CD4-positive, alpha-beta T cell (primary cell): ENCODE measurements around the gene RAB1B. TPM values are rescaled to one million over a fixed set of nuclear protein-coding genes. Genes with fewer than 3 reads are reported as not detected.

Experiments used
- ATAC-seq: fragments of 200-7000 bp; cut with Tn5 transposase; one replicate; pipeline ENCODE4 v1.10.0; 2022; ENCODE audit warnings: mild to moderate bottlenecking; ENCODE audit not compliant: poor library complexity
- CTCF ChIA-PET: fragments of 350-600 bp; sonication (Branson Sonifier 250); formaldehyde crosslinking; loops from one replicate; lab custom pipeline; 2021; ENCODE audit warnings: antibody characterized with exemption, inconsistent platforms; lab: Charles Lee
- POLR2A ChIA-PET: fragments of 350-600 bp; sonication (Branson Sonifier 250); formaldehyde crosslinking; loops from one replicate; lab custom pipeline; 2021; ENCODE audit warnings: antibody characterized with exemption, inconsistent platforms; lab: Charles Lee
- DNase-seq, 14 experiments: peaks; one replicate each; pipeline ENCODE4 v3.0.0-alpha.2; 2013 to 2020; ENCODE audit warnings: mixed read lengths in 2 of 14
- H3K27ac ChIP-seq, 2 donors: one replicate each; pipeline versions ENCODE4 v1.5.1 to v1.7.0; 2013; ENCODE audit warnings: low read length in 2 of 2, low read depth in 1 of 2, mild to moderate bottlenecking in 1 of 2
- H3K27me3 ChIP-seq, 2 experiments: 1 replicate in 1 of 2; 2 replicates in 1 of 2; pipeline versions ENCODE4 v1.6.1 to v1.7.0; 2013; ENCODE audit warnings: low read length in 2 of 2, control low read depth in 1 of 2, mild to moderate bottlenecking in 1 of 2, moderate library complexity in 1 of 2; ENCODE audit not compliant: insufficient read depth in 2 of 2, control insufficient read depth in 1 of 2
- H3K36me3 ChIP-seq: one replicate; pipeline ENCODE4 v1.6.1; 2013; ENCODE audit warnings: low read length, control low read depth; ENCODE audit not compliant: insufficient read depth
- H3K4me1 ChIP-seq: one replicate; pipeline ENCODE4 v1.6.1; 2013; ENCODE audit warnings: low read length, control low read depth; ENCODE audit not compliant: insufficient read depth
- H3K4me3 ChIP-seq: one replicate; pipeline ENCODE4 v1.5.1; 2013; ENCODE audit warnings: mild to moderate bottlenecking, low read length, moderate library complexity
- H3K9me3 ChIP-seq, 2 experiments: 1 replicate in 1 of 2; 2 replicates in 1 of 2; pipeline versions ENCODE4 v1.6.1 to v1.7.0; 2013; ENCODE audit warnings: low read length in 2 of 2, mild to moderate bottlenecking in 2 of 2, control low read depth in 1 of 2, moderate library complexity in 1 of 2; ENCODE audit not compliant: control insufficient read depth in 1 of 2, insufficient read depth in 1 of 2
- H3K27ac Mint-ChIP-seq: one replicate; pipeline ENCODE4 v1.8.0; 2020; ENCODE audit warnings: mixed read lengths
- H3K27me3 Mint-ChIP-seq: one replicate; pipeline ENCODE4 v1.8.0; 2021; ENCODE audit warnings: mixed read lengths
- H3K36me3 Mint-ChIP-seq: one replicate; pipeline ENCODE4 v1.8.0; 2021; ENCODE audit warnings: low read depth, mixed read lengths
- H3K4me1 Mint-ChIP-seq: one replicate; pipeline ENCODE4 v1.8.0; 2021; ENCODE audit warnings: low read depth, mixed read lengths
- H3K4me3 Mint-ChIP-seq: one replicate; pipeline ENCODE4 v1.8.0; 2020; ENCODE audit warnings: mild to moderate bottlenecking, mixed read lengths
- H3K9me3 Mint-ChIP-seq: one replicate; pipeline ENCODE4 v1.8.0; 2020; ENCODE audit warnings: mixed read lengths
- intact Hi-C, 2 experiments: fragments of 100-400 bp; cut with DNase I in 1 of 2; cut with micrococcal nuclease in 1 of 2; formaldehyde crosslinking; loops; one replicate each; pipeline versions ENCODE4 v1.15.1 to v1.9.0; 2023 to 2025; cut with DNase I, micrococcal nuclease
- total RNA-seq, 174 experiments: library from RNA in 2 of 174; stranded (reverse) in 2 of 174; gene quantifications; one replicate each; pipeline ENCODE4 v1.2.3 and lab custom pipeline; 2021 to 2026
- TF ChIP-seq, protein P1 (sequence below): fragments of 200-600 bp; IDR thresholded peaks from one replicate; pipeline ENCODE4 v1.8.0; 2022; ENCODE audit warnings: antibody characterized with exemption, mild to moderate bottlenecking

The RAB1B gene
- total RNA-seq, 2 experiments from 2014 or later, result 27.4 to 29.4 TPM

DNA sequence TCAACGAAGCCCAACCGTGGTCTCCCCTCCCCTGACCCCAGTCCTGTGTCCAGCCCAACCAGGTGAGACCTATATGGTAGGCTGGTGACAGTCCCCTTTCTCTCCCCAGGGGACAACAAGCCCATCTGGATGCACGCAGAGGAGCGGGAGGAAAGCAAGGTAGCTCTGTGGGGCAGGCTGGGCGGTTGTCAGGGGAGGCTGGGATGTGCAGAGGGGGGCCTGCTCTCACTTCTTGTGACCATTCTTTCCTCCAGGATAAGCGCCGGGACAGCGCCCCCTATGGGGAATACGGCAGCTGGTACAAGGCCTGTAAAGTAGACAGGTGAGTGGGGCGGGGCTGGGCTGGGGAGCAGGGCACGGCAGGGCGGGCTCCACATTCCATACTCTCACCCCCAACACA is 3.5 kb upstream of the RAB1B start:
- Mint-ChIP-seq H3K9me3 (no peaks in the 10 kb centered on the region), H3K4me3 (peak overlapping the region; percentile 62), H3K36me3 (peaks cover 50% of the 10 kb centered on the region), H3K27me3 (no peaks in the 10 kb centered on the region), H3K4me1 (peaks cover 30% of the 10 kb centered on the region), H3K27ac (no peak overlapping the region)
- ChIA-PET CTCF (interaction anchor here (0.7 to 5.6 kb wide), 3 partner anchors 17 to 43 kb away, joined by 3 to 36 read pairs (median 4); no protein-coding TSS in a partner anchor), POLR2A (no interaction called here)
- Histone ChIP-seq H3K36me3 (peaks cover 47% of the 10 kb centered on the region), H3K4me1 (peaks cover 28% of the 10 kb centered on the region), H3K27me3 (no peaks in the 10 kb centered on the region), H3K4me3 (no peak overlapping the region), H3K27ac (no peak overlapping the region), H3K9me3 (no peaks in the 10 kb centered on the region)
- intact Hi-C loops, result loop anchor here in 1 of 2 experiments (5.0 to 10.0 kb wide), 2 partner anchors 213 to 550 kb away; partner anchors contain the start of genes KAT5 and SF3B2
- no peak for ATAC-seq
- DNase-seq, result peak in 4 of 14 experiments; percentile 31 to 69 (median 52)
- TF ChIP-seq, protein P1, sequence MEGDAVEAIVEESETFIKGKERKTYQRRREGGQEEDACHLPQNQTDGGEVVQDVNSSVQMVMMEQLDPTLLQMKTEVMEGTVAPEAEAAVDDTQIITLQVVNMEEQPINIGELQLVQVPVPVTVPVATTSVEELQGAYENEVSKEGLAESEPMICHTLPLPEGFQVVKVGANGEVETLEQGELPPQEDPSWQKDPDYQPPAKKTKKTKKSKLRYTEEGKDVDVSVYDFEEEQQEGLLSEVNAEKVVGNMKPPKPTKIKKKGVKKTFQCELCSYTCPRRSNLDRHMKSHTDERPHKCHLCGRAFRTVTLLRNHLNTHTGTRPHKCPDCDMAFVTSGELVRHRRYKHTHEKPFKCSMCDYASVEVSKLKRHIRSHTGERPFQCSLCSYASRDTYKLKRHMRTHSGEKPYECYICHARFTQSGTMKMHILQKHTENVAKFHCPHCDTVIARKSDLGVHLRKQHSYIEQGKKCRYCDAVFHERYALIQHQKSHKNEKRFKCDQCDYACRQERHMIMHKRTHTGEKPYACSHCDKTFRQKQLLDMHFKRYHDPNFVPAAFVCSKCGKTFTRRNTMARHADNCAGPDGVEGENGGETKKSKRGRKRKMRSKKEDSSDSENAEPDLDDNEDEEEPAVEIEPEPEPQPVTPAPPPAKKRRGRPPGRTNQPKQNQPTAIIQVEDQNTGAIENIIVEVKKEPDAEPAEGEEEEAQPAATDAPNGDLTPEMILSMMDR, result no peak

DNA sequence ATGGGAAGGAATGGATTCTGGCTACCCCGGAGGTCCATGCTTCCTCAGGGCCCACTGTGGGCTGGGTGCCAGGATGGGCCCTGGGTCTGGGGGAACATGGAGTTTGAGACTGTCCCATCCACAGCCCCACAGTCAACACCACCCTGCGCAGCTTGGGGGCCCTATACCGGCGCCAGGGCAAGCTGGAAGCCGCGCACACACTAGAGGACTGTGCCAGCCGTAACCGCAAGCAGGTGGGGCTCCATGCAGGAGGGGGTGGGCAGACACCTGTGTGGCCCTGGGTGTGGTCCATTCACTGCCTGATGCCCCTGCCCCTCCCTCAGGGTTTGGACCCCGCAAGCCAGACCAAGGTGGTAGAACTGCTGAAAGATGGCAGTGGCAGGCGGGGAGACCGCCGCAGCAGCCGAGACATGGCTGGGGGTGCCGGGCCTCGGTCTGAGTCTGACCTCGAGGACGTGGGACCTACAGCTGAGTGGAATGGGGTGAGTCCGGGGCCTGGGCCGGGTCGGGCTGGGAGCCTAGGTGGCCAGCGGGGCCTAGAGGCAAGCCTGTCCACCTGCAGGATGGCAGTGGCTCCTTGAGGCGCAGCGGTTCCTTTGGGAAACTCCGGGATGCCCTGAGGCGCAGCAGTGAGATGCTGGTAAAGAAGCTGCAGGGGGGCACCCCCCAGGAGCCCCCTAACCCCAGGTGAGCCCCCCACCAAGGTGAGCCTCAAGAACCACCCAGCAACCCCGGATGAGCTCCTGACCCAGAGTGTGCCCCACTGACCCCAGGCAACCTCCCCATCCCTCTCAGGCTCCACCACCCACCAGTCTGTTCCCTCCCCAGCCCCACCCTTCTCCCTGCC is 2.7 kb upstream of the RAB1B start:
- intact Hi-C loops, result loop anchor here in 1 of 2 experiments (5.0 to 10.0 kb wide), 2 partner anchors 213 to 551 kb away; partner anchors contain the start of genes KAT5 and SF3B2
- Histone ChIP-seq H3K27me3 (no peaks in the 10 kb centered on the region), H3K4me3 (no peak overlapping the region), H3K9me3 (no peaks in the 10 kb centered on the region), H3K36me3 (peaks cover 46% of the 10 kb centered on the region), H3K27ac (no peak overlapping the region), H3K4me1 (peaks cover 37% of the 10 kb centered on the region)
- Mint-ChIP-seq H3K36me3 (peaks cover 50% of the 10 kb centered on the region), H3K27me3 (no peaks in the 10 kb centered on the region), H3K4me1 (peaks cover 38% of the 10 kb centered on the region), H3K9me3 (no peaks in the 10 kb centered on the region), H3K27ac (no peak overlapping the region), H3K4me3 (no peak overlapping the region)
- ATAC-seq (no peak), DNase-seq (peak in 1 of 14 experiments; percentile 50)
- TF ChIP-seq, protein P1, result no peak
- ChIA-PET CTCF (interaction anchor here (0.7 to 5.6 kb wide), 3 partner anchors 16 to 44 kb away, joined by 3 to 36 read pairs (median 4); no protein-coding TSS in a partner anchor), POLR2A (no interaction called here)

DNA sequence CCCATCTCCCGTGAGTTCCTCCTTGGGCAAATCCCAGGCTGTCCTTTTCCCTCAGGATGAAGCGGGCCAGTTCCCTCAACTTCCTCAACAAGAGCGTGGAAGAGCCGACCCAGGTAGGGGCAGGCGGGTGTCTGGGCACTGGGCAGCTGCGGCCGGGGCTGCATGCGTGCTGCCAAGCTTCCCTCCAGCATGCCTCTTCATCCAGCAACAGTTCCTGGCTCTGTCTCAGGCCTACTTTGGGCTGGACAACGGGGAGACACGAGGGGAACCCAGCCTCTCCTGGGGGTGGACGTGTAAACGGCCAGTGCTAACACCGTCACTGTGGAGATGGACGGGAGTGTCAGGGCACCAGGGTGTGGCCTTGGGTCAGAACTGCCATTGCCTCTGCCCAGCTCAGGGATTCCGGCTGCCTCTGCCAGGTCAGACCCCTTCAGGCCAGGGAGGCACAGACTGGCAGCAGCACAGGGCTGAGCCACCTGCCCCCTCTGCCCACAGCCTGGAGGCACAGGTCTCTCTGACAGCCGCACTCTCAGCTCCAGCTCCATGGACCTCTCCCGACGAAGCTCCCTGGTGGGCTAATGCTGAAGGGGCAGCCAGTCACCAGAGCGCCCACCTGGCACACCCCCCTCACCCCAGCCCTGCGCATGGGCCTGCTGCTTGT is 1.9 kb upstream of the RAB1B start:
- no peaks in the 10 kb centered on the region for H3K27me3 ChIP-seq
- Mint-ChIP-seq H3K4me3 (peak overlapping the region; percentile 96), H3K27ac (peak overlapping the region; percentile 100), H3K4me1 (peaks cover 41% of the 10 kb centered on the region), H3K9me3 (no peaks in the 10 kb centered on the region), H3K27me3 (no peaks in the 10 kb centered on the region), H3K36me3 (peaks cover 51% of the 10 kb centered on the region)
- H3K27ac ChIP-seq, result peak overlapping the region in 1 of 2 donors; percentile 55
- ATAC-seq (no peak), DNase-seq (peak in 1 of 14 experiments; percentile 51)
- H3K4me1 ChIP-seq, result peaks cover 41% of the 10 kb centered on the region
- H3K9me3 ChIP-seq, result no peaks in the 10 kb centered on the region
- intact Hi-C loops, result loop anchor here in 1 of 2 experiments (5.0 to 10.0 kb wide), 2 partner anchors 214 to 552 kb away; partner anchors contain the start of genes KAT5 and SF3B2
- CTCF ChIA-PET, result interaction anchor here (5.6 kb wide), 1 partner anchor 15 kb away, joined by 36 read pairs; no protein-coding TSS in a partner anchor
- peaks cover 44% of the 10 kb centered on the region for H3K36me3 ChIP-seq
- POLR2A ChIA-PET, result interaction anchor here (0.8 kb wide), 1 partner anchor 60 kb away, joined by 3 read pairs; no protein-coding TSS in a partner anchor
- TF ChIP-seq, protein P1, result no peak
- H3K4me3 ChIP-seq, result no peak overlapping the region
